NCI-H146 treated with DMSO at 0.1 percent for 48 hours (cell line): ENCODE data around the gene TAF1B.

Source experiments
- DNase-seq: peaks from one replicate; lab custom pipeline; 2025; ENCODE audit not compliant: unreplicated experiment; lab: John Stamatoyannopoulos, UW

Gene TAF1B

GRCh38 chr2:9982891-9983290 is 139.6 kb downstream of the TAF1B start:
- no peak for DNase-seq

GRCh38 chr2:9983401-9984216 is 140.3 kb downstream of the TAF1B start:
- no peak for DNase-seq
